AG04450 (cell line): ENCODE data around the gene TGIF1. TPM values are rescaled to one million over a fixed set of nuclear protein-coding genes. Genes with fewer than 3 reads are reported as not detected.

Source experiments
- CTCF ChIA-PET: fragments of 300-600, 350-600 bp; formaldehyde crosslinking; extraction: SDS; loops from one replicate; lab custom pipeline; 2022; ENCODE audit warnings: antibody characterized with exemption, inconsistent platforms; lab: Charles Lee
- POLR2A ChIA-PET: fragments of 350-600 bp; formaldehyde crosslinking; extraction: SDS; loops from one replicate; lab custom pipeline; 2021; ENCODE audit warnings: antibody characterized with exemption, inconsistent platforms; lab: Yijun Ruan, JAX
- DNase-seq: peaks from one replicate; pipeline ENCODE4 v3.0.0-alpha.2; 2011; ENCODE audit warnings: low read depth, low spot score
- H3K27ac ChIP-seq: one replicate; pipeline ENCODE4 v1.5.1; 2012; ENCODE audit warnings: low read depth, low read length, control low read depth
- H3K27me3 ChIP-seq: one replicate; pipeline ENCODE4 v1.6.0; 2012; ENCODE audit warnings: low read length; ENCODE audit not compliant: control insufficient read depth, insufficient read depth
- H3K4me3 ChIP-seq: 2 replicates; pipeline ENCODE4 v1.5.1; 2011; ENCODE audit warnings: mild to moderate bottlenecking, low read depth, low read length, control low read depth
- H3K9me3 ChIP-seq: 2 replicates; pipeline ENCODE4 v1.5.1; 2012; ENCODE audit warnings: low read length; ENCODE audit not compliant: control insufficient read depth, insufficient read depth
- CTCF ChIP-seq: IDR thresholded peaks from 2 replicates; pipeline ENCODE4 v1.5.1; 2011; ENCODE audit warnings: low read depth, low read length, control low read depth, inconsistent platforms
- polyA plus RNA-seq: library from polyadenylated mRNA; depleted of rRNA; stranded (reverse); fragments of >200 nt; gene quantifications from 2 replicates; pipeline ENCODE4 v1.2.3, GENCODE V29; 2011

Gene TGIF1
- polyA plus RNA-seq, 1 experiment = 60.6 TPM

- peaks cover 6% of the 10 kb centered on the region for H3K9me3 ChIP-seq
- no peak for TF ChIP-seq CTCF
- CTCF ChIA-PET = interaction anchor here (0.6 to 3.4 kb wide), 3 partner anchors 88 to 208 kb away, joined by 5 to 18 read pairs (median 7); no protein-coding TSS in a partner anchor
- DNase-seq = no peak
- POLR2A ChIA-PET = interaction anchor here (1.2 to 1.4 kb wide), 2 partner anchors 136 kb away, joined by 3 to 4 read pairs; no protein-coding TSS in a partner anchor
- H3K4me3 ChIP-seq = no peak overlapping the region
- H3K27ac ChIP-seq = no peak overlapping the region
- no peaks in the 10 kb centered on the region for H3K27me3 ChIP-seq
Measured at GRCh38 chr18:3458378-3458777, 8.4 kb downstream of the TGIF1 start.

GRCh38 chr18:3458952-3459853 lies 9.2 kb downstream of the TGIF1 start:
- ChIA-PET CTCF (interaction anchor here (0.6 to 3.4 kb wide), 7 partner anchors 11 to 207 kb away, joined by 4 to 18 read pairs (median 6); no protein-coding TSS in a partner anchor), POLR2A (interaction anchor here (0.6 to 1.2 kb wide), 2 partner anchors 92 to 135 kb away, joined by 3 read pairs; no protein-coding TSS in a partner anchor)
- no peak for TF ChIP-seq CTCF
- no peak overlapping the region for H3K27ac ChIP-seq
- H3K4me3 ChIP-seq = no peak overlapping the region
- DNase-seq = no peak
- peaks cover 6% of the 10 kb centered on the region for H3K9me3 ChIP-seq
- H3K27me3 ChIP-seq = no peaks in the 10 kb centered on the region

- ChIA-PET CTCF (interaction anchor here (0.6 to 3.4 kb wide), 7 partner anchors 17 to 206 kb away, joined by 3 to 18 read pairs (median 4); no protein-coding TSS in a partner anchor), POLR2A (interaction anchor here (0.6 kb wide), 1 partner anchor 133 kb away, joined by 8 read pairs; no protein-coding TSS in a partner anchor)
- Histone ChIP-seq H3K27me3 (no peaks in the 10 kb centered on the region), H3K27ac (no peak overlapping the region), H3K9me3 (peaks cover 6% of the 10 kb centered on the region), H3K4me3 (no peak overlapping the region)
- TF ChIP-seq CTCF = no peak
- no peak for DNase-seq
Measured at GRCh38 chr18:3460823-3461398, 10.9 kb downstream of the TGIF1 start.

GRCh38 chr18:3461704-3462103 lies 11.7 kb downstream of the TGIF1 start:
- Histone ChIP-seq H3K27me3 (no peaks in the 10 kb centered on the region), H3K27ac (no peak overlapping the region), H3K4me3 (no peak overlapping the region), H3K9me3 (peaks cover 6% of the 10 kb centered on the region)
- CTCF ChIA-PET = interaction anchor here (1.2 to 3.4 kb wide), 5 partner anchors 16 to 205 kb away, joined by 3 to 18 read pairs (median 5); no protein-coding TSS in a partner anchor
- TF ChIP-seq CTCF = no peak
- POLR2A ChIA-PET = no interaction called here
- no peak for DNase-seq
